Measurements from ENCODE around the gene GSTM4.
"Not testable (repeated sequence)": the region's sequence is repeated elsewhere in the genome, so short reads cannot be mapped to it uniquely, and the experiment has no call there.

Gene GSTM4

DNA sequence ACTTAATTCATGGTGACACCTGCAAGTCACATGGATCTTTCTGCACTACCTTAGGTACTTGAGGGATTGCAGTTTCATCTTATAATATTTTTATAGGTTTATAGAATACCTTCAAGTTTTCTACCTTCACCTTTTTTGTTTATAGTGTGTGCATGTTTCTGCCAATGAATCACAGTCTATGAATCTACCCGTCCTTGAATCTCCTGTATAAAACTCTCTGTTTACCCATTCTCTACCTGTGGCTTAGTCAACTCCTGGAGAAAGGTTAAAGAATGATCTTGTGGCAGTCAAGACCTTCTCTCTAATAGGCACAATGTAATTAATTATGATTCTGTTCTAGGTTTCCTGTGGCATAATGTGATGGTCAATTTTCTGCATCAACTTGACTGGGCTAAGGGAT lies 8.8 kb downstream of the GSTM4 start:
- no peak overlapping the region for H3K4me3 ChIP-seq (ENCODE audit: low read depth, low read length)

DNA sequence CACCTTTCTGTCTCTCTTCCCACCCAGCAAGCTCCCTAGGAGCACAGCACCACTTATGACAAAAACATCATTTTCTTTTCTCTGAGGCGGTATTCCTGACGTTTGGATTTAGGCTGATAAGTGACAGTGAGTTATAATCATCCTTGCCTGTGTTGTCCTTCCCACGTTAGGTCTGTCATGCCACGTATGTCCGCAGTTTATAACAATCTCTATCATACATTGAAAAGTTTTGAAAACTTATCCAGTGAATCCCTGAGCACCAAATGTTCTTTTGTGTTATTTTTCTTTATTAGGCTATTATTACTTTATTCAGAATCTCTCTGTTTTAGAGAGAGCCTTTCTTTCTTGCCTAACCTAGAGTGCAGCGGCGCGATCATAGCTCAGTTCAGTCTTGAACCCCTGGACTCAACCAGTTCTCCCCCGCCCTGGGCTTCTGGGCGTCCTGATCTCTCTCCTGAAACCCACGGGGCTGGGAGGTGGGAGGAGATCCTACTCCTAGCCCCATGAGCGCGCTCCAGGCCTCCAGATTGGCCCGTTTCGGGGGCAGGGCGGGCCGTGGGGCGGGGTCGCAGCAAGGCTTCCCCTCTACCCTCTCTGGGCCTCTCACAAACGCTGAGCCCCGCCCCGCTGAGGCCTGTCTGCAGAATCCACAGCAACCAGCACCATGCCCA lies 11.7 kb downstream of the GSTM4 start, which contains the start of gene GSTM2:
GSTM2 (plus strand) TSS at position 606 of the 671 bp plus-strand sequence; CDS start at position 665, 59 bp downstream.
- H3K4me3 ChIP-seq (ENCODE audit: low read depth, low read length): no peak within 1 kb of the TSS

DNA sequence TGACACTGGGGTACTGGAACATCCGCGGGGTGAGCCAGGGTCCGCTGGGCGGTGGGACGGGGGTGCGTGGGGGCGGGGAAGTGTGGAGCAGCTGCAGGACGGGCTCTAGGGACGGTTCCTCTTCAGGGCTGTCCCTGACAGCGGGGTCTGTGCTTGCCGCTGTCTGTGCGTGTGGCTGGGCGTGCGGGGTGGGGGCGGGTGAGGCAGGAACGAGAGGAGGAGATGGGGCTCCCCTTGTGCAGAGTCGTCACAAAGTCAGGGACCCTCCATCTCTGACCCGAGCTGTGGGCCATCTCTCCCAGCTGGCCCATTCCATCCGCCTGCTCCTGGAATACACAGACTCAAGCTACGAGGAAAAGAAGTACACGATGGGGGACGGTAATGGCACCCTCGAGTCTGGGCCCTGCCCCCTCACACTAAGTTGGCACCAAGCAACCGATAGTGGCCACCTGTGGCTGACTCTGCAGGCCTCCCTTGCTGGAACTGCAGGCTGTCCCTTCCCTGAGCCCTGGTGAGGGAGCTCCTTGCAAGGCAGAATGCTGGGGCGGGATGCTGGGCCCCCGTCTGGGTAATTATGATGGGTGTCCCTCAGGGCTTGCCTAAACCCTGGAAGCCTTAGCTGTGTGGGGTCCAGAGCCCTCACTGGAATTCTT lies 12.3 kb downstream of the GSTM4 start:
- H3K4me3 ChIP-seq (ENCODE audit: low read depth, low read length): no peak overlapping the region

DNA sequence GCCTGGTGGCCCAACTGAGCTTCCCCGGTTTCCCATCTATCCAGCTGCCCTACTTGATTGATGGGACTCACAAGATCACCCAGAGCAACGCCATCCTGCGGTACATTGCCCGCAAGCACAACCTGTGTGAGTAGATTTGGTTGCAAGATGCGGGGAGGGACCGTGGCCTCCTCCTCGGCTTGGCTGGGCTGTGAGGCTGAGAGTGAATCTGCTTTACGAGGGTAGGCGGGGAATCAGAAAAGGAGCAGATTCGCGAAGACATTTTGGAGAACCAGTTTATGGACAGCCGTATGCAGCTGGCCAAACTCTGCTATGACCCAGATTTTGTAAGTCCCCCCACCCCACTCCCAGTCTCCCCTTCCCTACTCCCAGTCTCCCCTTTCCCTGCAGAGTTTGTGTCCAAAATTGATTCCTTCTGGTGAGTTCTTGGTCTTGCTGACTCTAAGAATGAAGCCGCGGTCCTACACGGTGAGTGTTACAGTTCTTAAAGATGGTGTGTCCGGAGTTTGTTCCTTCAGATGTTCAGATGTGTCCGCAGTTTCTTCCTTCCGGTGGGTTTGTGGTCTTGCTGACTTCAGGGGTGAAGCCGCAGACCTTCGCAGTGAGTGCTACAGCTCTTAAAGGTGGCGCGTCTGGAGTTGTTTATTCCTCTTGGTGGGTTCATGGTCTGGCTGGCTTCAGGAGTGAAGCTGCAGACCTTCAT lies 13.5 kb downstream of the GSTM4 start:
- no peak overlapping the region for H3K4me3 ChIP-seq (ENCODE audit: low read depth, low read length)

DNA sequence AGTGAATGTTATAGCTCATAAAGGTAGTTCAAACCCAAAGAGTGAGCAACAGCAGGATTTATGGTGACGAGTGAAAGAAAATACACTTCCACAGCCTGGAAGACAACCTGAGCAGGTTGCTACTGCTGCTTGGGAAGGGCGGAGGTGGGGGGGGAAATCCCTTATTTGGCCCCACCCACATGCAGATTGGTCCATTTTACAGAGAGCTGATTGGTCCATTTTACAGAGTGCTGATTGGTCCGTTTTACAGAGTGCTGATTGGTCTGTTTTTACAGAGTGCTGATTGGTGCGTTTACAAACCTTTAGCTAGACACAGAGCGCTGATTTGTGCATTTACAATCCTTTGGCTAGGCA lies 14.0 kb downstream of the GSTM4 start:
- H3K4me3 ChIP-seq (ENCODE audit: low read depth, low read length): not testable (repeated sequence)

DNA sequence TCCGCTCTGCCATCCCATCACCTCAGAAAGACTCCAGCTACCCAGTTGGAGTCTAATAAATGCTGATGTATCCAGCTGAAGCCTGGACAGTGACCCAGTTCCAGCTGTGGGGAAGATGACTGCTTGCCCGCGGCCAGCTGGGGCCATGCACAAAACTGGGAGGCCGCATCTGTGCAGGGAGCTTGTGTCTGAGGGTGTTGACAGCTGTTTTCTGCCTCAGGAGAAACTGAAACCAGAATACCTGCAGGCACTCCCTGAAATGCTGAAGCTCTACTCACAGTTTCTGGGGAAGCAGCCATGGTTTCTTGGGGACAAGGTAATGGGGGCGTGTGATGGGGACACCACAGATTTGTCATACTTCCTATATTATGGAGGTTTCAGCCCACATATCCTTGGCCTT lies 15.2 kb downstream of the GSTM4 start:
- H3K4me3 ChIP-seq (ENCODE audit: low read depth, low read length): no peak overlapping the region

DNA sequence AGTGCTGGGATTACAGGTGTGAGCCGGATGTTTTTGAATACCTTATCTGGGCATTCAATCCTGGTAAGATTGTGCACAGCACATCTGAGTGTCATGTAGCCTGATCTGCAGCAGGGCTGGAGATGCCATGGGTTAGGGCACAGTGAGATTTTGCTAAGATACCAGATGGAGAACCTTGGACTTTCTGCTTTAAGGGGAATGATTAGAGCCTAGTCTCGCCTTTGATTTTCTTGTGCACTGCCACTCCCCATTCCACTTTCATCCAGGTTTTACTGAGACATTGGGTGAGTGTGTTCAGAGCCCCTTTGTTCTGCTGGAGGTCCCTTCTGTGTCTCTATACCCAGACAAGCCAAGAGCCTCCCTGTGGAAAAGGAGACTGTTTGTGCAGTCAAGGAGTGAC lies 18.0 kb downstream of the GSTM4 start:
- H3K4me3 ChIP-seq (ENCODE audit: low read depth, low read length): not testable (repeated sequence)

DNA sequence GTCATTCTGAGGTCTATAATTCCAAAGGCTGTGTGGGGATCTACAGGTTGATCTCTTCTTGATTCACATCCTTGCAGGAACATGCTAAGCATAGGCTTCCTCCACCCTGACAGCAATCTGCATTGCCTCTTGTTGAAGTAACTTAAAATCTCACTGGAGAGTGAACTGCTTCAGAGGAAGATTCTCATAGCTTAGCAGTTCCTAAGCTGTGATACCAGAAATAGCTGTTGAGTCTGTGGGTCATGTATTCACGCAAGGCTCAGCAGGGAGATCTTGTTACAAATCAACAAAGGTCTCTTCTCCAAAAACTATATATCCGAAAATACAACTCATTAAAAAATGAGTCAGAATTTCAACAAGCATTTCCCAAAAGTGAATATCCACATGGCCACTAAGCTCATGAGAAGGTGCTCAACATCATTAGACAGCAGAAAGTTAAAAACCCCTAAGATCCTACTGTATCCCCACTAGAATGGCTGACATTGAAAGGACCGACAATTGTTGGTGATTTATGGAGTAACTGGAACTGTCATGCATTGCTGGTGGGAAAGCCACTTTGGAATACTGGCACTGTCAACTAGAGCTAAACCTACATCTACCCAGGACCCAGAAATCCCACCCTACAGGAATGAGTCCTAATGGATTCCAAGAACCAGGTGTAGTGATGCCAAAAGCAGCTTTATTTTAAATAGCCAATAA lies 20.9 kb downstream of the GSTM4 start:
- H3K4me3 ChIP-seq (ENCODE audit: low read depth, low read length): not testable (repeated sequence)

DNA sequence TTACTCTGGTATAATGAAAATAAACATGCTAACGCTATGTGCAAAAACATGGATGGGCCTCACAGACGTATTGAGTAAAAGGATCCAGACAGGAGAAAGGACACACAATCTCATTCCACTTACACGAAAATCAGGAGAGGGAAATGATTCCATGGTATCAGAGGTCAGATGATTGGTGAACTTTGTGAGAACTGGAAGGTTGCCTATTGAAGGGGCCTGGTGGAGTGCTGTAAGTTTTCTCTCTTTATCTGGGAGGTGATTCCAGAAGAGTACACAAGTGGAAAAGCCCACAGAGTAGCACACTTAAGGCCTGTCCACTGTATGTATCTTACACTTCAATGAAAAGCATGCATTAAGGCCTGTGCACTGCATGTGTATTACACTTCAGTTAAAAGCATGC lies 21.6 kb downstream of the GSTM4 start:
- H3K4me3 ChIP-seq (ENCODE audit: low read depth, low read length): no peak overlapping the region

DNA sequence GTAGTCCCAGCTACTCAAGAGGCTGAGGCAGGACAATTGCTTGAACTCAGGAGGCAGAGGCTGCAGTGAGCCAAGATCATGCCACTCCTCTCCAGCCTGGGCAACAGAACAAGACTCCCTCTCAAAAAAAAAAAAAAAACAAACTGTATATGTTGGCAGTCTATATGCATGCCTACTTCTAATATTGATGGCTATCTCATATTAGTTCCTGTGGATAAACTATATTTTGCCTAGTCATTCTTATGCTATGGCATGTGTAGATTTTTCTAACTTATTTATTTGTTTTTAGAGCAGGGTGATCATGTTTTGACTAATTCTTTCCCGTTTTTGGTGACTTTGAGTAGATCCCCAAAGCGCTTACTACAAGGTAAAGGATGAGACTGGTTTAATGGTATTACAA lies 22.7 kb downstream of the GSTM4 start:
- H3K4me3 ChIP-seq (ENCODE audit: low read depth, low read length): not testable (repeated sequence)

DNA sequence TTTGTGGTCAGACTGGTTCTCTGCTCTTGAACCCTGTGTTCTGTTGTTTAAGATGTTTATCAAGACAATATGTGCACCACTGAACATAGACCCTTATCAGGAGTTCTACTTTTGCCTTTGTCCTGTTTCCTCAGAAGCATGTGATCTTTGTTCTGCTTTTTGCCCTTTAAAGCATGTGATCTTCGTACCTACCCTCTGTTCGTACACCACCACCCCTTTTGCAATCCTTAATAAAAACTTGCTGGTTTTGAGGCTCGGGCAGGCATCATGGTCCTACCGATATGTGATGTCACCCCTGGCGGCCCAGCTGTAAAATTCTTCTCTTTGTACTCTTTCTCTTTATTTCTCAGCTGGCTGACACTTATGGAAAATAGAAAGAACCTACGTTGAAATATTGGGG lies 28.9 kb downstream of the GSTM4 start:
- H3K4me3 ChIP-seq (ENCODE audit: low read depth, low read length): not testable (repeated sequence)

DNA sequence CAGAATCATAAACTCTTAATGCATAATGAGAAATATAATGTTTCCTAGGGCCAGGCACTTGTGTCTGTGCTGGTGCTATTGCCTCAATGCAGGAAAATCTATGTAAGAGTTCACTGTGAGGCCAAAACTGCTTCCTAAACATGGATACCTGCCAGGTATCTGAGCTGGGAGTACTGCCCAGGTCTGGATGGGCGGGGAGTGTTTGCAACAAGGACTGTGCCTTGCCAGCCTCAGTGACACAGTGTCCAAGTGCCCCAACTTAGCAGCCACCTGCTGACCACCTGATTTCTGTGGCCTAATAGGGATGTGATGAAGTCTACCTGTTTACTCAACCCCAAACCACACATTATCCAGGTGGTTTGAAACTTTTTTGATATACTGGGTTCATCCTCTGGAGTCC lies 29.5 kb downstream of the GSTM4 start:
- H3K4me3 ChIP-seq (ENCODE audit: low read depth, low read length): not testable (repeated sequence)

DNA sequence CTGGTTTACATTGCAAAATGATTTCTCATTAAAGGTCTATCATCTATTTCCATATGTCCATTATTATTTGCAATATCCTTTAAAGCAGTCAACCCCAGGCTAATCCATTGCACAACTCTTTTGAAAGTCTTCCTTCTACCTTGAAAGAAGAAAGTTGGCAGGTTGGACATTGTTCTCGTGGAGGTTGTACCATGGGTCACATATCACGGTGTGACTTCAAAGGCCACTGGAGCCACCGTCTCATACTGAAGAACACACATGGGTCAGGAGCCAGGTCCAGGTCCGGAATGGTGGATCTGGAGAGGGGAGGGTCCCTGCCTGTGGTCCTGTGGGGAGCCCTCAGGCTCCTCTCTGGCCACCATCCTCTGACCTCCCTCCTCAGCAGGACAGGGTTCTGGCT lies 30.0 kb downstream of the GSTM4 start:
- H3K4me3 ChIP-seq (ENCODE audit: low read depth, low read length): not testable (repeated sequence)

DNA sequence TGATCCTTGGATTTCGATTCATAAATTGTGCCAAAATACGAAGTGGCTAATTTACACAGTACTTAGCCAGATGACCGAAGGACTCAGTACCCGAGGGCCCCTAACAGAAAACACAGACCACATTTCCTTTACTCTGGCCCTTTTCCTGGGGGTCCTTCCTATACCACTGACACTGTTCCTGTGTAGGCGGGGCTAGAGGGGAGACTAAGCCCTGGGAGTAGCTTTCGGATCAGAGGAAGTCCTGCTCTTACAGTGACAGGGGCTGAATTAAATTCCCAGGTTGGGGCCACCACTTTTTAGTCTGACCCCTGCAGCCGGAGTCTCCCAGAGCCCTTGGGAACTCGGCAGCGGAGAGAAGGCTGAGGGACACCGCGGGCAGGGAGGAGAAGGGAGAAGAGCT lies 31.2 kb downstream of the GSTM4 start:
- H3K4me3 ChIP-seq (ENCODE audit: low read depth, low read length): not testable (repeated sequence)

DNA sequence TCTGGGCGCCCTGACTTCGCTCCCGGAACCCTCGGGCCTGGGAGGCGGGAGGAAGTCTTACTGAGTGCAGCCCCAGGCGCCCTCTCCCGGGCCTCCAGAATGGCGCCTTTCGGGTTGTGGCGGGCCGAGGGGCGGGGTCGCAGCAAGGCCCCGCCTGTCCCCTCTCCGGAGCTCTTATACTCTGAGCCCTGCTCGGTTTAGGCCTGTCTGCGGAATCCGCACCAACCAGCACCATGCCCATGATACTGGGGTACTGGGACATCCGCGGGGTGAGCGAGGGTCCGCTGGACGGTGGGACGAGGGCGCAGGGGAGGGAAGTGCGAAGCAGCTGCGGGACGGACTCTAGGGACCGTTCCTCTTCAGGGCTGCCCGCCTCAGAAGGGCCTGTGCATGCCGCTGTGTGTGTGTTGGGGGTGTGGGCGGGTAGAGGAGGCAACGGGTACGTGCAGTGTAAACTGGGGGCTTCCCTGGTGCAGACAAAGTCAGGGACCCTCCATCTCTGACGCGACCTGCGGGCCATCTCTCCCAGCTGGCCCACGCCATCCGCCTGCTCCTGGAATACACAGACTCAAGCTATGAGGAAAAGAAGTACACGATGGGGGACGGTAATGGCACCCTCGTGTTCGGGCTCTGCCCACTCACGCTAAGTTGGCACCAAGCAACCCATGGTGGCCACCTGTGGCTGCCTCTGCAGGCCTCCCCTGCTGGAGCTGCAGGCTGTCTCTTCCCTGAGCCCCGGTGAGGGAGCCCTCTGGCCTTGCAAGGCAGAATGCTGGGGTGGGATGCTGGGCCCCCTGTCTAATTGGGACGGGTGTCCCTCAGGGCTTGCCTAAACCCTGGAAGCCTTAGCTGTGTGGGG lies 32.0 kb downstream of the GSTM4 start, which contains the start of gene GSTM1:
GSTM1 (plus strand) TSS at position 177 of the 859 bp plus-strand sequence; CDS start at position 234, 57 bp downstream.
- H3K4me3 ChIP-seq (ENCODE audit: low read depth, low read length): no peak within 1 kb of the TSS

DNA sequence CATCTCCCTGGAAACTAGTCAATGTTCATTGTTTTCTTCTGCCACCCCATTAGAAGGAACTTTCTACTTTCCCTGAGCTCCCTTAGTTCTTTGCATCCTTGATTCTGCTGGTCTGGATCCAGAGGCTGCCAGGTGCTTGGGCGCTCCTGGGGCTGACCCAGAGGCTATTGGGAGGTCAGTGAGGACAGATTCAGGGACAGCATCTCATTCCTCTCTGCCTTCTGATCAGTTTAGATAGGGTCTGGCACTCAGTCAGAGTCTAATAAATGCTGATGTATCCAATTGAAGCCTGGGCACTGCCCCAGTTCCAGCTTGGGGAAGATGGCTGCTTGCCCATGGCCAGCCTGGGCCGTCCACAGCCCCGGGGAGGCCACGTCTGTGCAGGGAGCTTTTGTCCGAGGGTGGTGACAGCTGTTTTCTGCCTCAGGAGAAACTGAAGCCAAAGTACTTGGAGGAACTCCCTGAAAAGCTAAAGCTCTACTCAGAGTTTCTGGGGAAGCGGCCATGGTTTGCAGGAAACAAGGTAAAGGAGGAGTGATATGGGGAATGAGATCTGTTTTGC lies 34.0 kb downstream of the GSTM4 start:
- no peak overlapping the region for H3K4me3 ChIP-seq (ENCODE audit: low read depth, low read length)

DNA sequence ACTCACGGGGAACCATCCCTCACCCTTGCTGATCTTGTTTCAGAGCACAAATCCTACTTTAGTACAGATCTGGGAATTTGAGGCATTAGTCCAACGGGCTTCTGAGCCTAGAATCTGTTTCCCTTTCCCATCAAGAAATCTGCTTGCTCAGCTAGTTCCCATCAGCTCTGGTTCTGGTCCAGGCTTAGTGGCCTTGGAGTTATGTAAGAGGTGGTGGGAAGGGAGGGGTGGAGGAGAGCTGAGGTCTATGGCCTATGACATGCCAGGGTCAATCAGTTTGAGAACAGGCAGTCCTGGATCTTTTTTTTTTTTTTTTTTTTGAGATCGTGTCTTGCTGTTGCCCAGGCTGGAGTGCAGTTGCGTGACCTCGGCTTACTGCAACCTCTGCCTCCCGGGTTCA lies 35.9 kb downstream of the GSTM4 start:
- no peak overlapping the region for H3K4me3 ChIP-seq (ENCODE audit: low read depth, low read length)

DNA sequence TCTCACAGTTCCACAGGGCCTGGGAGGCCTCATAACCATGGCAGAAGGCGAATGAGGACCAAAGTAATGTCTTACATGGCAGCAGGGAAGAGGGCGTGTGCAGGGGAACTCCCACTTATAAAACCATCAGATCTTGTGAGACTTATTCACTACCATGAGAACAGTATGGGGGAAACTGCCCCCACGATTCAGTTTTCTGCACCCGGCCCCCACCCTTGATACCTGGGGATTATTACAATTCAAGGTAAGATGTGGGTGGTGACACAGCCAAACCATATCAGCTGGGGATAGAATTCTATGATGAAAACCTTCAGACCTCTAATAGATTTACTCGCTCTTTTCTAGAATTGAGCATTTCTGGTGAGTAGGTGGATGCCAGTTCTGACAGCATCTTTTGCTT lies 38.5 kb downstream of the GSTM4 start:
- H3K4me3 ChIP-seq (ENCODE audit: low read depth, low read length): not testable (repeated sequence)

DNA sequence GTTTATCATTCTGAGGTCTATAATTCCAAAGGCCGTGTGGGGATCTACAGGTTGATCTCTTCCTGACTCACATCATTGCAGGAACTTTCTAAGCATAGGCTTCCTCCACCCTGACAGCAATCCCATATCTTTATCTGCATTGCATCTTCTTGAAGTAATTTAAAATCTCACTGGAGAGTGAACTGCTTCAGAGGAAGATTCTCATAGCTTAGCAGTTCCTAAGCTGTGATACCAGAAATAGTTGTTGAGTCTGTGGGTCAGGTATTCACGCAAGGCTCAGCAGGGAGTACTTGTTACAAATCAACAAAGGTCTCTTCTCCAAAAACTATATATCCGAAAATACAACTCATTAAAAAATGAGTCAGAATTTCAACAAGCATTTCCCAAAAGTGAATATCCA lies 39.2 kb downstream of the GSTM4 start:
- not testable (repeated sequence) for H3K4me3 ChIP-seq (ENCODE audit: low read depth, low read length)

DNA sequence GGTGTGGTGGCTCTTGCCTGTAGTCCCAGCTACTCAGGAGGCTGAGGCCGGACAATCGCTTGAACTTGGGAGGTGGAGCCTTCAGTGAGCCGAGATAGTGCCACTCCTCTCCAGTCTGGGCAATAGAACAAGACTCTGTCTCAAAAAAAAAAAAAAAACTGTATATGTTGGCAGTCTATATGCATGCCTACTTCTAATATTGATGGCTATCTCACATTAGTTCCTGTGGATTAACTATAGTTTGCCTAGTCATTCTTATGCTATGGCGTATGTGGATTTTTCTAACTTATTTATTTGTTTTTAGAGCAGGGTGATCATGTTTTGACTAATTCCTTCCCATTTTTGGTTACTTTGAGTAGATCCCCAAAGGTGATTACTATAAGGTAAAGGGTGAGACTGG lies 41.2 kb downstream of the GSTM4 start:
- no peak overlapping the region for H3K4me3 ChIP-seq (ENCODE audit: low read depth, low read length)
